ENCODE data around the gene ATG12. TPM values are rescaled to one million over a fixed set of nuclear protein-coding genes. Genes with fewer than 3 reads are reported as not detected.
"Not testable (repeated sequence)": the region's sequence is repeated elsewhere in the genome, so short reads cannot be mapped to it uniquely, and the experiment has no call there.

Gene ATG12
- total RNA-seq, 1 experiment from 2014 or later: 76.1 TPM

DNA sequence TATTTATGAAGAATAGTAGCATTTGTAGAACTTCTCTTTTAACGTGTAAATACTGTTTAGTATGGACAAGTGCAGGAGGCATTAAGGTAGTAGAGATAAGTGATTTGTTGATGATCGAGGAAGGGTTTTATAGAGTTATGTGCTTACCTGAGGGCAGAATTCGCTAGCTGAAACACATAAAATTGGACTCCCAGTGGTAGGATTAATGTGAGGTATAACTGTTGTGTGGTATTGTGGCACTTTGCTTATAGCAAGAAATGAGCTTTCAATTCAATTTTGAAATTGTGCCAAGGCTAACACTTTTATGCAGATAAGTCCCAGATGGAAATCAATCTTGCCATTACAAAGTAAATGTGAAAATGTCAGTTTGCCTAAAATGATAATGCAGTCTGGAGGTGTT, 1.6 kb upstream of the ATG12 start:
- DNase-seq (ENCODE audit: low spot score): no peak

DNA sequence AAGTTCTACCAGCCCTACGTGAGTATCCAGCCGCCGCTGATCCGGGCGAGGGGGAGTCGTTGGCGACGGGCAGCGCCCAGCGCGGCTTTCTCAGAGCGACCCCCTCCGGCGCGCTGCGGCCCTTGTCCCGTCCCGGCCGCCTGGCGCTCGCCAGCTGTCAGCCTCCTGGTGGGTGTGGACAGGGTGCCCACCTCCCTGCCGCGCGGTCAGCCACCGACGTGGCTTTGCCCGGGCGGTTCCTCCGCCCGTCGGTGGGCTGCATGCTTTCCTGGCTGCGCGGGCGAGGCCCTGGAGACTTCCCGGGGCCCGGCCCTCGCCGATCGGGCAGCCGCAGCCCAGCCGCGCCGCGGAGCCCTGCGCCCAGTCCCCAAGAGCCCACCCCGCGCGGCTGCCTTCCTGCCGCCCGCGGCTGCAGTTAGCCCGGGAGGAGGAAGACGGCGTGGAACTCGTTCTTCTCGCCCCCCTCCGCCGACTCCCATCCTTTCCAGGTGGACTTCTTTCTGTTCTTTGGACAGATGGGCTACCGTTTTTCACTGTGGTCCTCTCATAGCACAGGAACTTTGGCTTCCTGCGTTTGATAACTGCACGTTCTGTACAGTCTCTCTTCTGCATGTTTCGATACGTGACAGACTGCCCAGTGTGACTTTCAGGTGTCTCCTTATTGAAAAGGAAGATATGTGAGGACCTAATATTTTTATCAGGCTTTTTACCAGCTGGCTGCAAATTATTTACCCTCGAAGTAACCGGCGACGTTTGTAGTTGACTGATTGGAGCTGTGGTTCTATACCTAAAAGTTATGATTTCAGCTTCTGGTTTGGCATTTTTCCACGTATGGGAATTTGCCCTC, 947 bp upstream of the ATG12 start:
- DNase-seq (ENCODE audit: low spot score): peak; percentile 70

DNA sequence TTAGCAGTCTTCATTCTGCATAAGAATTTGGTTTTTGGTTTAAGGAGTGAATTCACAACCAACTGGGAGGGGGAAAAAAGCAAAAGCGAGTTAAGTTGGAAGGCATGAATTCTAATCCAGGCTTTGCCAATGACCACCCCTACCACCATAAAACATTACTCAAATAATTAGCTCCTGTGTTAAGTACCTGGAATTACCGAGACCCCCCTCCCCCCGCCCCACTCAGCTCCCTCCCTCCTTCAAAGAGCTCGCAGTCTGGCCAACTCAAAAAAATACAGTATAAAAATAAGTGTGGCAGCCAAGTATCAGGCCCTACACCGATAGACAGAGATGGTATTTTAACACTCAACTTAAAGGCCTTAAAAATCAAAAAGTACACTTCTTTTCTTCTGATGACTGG, 492 bp downstream of the ATG12 start:
- DNase-seq (ENCODE audit: low spot score): no peak

DNA sequence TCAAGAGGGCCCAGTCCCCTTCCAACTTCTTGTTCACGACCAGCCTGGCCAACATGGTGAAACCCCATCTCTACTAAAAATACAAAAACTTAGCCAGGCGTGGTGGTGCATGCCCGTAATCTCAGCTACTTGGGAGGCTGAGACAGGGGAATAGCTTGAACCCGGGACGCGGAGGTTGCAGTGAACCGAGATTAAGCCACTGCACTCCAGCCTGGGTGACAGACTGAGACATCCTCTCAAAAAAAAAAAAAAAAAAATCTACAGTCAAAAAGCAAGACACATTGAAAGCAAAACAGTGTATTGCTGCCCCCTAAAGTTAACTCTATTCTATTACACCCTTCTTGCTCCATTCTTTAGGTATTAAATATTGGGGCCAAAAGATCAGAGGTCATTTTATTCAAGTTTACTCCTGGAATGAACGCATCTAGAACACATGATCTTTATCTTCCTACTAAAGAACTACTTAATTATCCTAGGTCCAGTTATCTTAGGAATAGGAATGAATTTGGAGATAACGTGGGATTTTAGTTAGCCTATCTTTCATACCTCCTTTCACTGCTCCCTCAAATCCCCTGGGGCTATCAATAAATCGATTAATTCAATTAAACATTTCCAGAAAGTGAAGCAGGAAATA, 2.4 kb downstream of the ATG12 start:
- DNase-seq (ENCODE audit: low spot score): peak; percentile 59

DNA sequence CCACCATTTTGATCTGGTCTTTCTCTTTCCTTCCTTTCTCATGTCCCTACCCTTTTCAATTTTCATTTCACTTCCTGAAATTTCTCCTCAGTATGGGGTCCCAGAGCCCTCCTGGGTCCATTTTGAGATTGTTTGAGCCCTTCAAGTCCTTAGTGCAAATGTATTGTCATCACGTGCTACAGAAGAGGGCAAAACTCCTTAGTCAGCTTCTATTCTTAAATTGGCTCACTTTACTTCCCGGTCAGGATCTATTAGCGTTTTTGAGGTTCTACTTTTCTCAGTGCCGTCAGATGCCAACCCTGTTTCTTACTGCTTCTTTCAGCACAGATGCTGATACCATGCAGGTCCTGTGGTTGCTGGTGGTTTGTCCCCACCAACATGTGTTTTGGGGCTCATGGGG, 5.9 kb downstream of the ATG12 start:
- no peak for DNase-seq (ENCODE audit: low spot score)

DNA sequence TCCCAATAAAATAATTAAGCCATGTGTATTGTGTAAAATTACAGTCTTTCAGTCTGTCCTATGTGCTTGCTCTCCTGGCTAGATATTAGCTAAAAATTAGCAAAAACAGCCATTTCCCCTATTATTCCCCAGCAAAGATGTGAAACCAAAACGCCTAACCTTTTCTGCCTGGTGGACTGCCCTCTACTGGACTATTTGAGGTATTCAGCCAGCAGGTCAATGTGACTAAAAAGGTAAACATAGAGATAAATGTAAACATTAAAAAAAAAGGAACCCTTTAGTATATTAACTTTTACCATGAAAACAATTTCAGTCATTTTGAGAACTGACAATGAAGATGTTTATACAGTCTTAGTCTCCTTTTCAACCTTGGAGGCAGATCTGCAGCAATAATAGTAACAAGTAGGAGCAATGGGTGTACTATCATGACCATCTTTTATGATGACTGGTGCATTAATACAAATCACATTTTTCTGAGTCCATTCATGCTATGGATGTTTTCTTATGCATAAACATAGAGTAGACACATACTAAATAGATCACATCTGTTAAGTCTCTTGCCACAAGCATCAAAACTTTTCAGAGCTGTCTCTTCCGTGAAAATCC, 10.1 kb downstream of the ATG12 start:
- DNase-seq (ENCODE audit: low spot score): peak; percentile 52

DNA sequence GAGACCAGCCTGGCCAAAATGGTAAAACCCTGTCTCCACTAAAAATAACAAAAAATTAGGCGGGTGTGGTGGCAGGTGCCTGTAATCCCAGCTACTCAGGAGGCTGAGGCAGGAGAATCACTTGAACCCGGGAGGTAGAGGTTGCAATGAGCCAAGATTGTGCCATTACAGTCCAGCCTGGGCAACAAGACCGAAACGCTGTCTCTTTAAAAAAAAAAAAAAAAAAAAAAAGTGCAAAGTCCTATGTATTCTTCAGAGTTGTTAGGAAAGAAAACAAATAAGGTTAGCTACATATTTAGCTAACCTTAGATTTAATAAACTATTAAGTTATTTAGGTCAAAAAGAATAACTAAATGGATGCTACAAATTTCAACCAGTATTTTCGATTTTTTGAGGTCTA, 11.5 kb downstream of the ATG12 start:
- DNase-seq (ENCODE audit: low spot score): no peak

DNA sequence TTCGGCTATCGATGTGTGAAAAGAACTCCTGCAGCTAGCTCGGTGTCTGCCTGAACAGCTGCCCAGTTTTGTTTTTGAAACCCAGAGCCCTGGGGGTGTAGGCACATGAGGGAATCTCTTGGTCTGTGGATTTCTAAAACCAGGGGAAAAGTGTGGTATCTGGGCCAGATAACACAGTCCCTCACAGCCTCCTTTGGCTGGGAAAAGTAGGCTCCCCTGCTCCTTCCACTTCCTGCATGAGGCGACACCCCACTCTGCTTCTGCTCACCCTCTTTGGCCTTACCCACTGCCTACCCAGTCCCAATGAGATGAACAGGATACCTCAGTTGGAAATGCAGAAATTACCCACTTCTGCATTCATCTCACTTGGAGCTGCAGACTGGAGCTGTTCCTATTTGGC, 15.4 kb downstream of the ATG12 start:
- no peak for DNase-seq (ENCODE audit: low spot score)

DNA sequence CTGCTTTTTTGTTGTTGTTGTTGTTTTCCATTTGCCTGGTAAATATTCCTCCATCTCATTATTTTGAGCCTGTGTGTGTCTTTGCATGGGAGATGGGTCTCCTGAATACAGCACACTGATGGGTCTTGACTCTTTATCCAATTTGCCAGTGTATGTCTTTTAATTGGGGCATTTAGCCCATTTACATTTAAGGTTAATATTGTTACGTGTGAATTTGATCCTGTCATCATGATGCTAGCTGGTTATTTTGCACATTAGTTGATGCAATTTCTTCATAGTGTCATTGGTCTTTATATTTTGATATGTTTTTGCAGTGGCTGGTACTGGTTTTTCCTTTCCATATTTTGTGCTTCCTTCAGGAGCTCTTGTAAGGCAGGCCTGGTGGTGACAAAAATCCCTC, 16.4 kb downstream of the ATG12 start:
- DNase-seq (ENCODE audit: low spot score): not testable (repeated sequence)

DNA sequence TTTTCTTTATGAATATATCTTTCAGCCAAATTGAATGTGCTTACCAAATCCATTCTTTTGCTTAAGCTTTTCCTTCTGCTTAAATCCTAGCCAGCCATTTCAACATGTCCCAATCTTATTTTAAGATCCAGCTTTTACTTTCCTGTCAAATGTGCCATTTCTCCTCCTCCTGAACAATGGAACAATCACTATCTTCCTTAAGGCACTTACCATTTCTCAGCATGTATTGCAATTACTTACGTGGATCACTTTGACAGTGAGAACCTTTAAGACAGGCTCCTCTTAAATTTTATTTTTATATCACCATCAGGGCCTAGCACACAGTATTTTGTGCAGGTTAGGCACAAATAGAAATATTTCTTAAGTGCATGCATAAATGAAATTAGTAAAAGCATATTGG, 20.5 kb downstream of the ATG12 start:
- no peak for DNase-seq (ENCODE audit: low spot score)

DNA sequence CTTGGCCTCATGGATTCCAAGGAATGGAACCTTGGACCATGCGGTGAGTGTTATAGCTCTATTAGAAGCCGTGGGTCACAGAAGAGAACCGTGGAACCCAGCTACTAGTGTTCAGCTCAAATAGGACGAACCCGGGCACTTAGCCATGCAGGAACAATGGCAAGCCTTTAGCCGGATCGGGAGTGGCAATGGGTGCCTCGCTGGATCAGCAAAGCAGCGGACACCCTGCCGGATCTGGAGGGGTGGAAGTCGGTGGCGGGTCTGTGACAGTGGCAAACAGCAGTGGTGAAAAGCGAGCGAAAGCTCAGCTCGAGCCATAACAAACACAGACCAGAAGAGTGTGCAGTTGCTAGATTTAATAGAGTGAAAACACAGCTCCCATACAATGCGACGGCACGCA, 22.5 kb downstream of the ATG12 start:
- DNase-seq (ENCODE audit: low spot score): no peak

DNA sequence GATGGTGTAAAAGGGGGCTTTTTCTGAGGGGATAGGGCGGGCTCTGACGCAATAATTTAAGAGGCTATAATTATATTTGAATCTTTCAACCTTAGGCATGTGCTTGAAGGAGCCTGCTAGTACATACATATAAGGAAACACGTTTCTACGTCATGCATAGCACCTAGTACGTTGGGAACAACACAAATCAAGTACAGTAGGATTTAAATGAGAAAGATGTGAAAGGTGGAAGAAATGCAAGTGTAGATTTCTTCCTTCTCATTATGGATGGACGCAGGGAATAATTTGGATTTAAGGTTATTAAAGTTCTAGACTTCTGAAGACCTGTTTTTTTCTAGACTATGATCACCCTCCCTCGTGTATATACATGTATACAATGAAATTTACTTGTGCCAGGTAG, 24.0 kb downstream of the ATG12 start:
- no peak for DNase-seq (ENCODE audit: low spot score)

DNA sequence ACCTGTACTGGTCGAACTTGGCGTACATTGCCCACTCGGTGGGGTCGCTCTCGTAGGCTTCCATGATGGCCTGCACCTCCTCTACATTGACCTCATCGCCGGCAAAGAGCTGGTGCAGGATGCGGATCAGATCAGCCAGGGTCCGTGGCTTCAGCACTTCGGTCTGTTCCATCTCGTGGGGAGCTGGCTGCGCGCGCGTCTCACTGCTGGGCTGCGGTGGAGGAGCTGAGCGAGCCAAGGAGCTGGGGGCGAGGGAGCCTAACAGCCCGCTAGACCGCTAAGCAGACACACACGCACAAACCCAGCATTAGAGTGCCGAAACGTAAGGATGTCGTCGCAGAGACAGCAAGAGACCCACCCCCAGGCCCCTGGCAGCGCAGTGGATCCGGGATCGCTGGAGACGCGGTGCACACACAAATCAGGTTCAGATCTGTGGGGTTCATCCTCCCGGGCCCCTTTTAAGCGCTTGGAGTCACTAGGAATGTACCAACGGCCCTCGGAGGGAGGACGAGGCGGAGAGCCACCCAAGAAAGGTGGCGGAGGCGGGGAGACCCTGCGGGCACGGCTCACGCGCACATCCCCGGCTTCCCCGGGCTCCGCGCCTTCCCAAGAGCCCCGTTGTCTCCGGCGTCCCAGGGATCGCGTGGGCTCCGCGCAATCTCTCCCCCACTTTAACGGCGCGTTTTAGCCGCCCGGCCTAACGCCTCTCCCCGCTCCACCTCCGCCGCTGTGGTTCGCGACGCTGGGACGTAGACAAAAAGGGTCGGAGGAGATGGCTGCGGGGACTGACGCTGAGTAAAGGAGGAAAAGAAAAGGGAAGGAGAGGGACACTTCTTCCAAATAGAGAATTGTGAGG, 24.9 kb downstream of the ATG12 start, which contains the start of gene CDO1:
Gene CDO1 (minus strand): TSS at position 434 of the 856 bp plus-strand sequence. CDS start 262 bp downstream, at position 172.
- DNase-seq (ENCODE audit: low spot score): no peak

DNA sequence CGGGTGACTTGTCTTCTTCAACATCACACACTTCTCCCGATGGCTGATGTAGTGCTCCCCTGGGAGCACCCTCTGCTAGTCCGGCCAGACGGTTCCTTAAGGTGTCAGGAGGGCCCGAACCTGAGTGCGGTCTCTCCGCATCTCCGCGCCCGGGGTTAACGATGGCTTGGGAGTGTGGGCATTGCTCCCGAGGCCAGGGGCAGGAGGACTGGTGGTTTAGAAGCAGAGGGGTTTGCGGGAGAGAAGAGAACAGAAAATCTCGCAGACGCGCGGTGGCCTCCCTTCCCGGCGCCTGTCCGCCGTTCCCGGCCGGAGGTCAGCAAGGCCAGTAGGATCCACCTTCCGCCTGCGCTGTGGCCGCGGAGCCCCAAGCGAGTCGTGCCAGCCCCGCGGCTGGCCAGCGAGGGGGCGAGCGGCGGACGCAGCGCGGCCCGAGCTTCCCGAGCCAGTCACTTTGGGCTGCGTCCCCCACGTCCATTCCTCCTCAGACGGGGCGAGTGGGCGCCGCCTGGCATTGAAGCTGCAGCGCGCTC, 25.6 kb downstream of the ATG12 start:
- no peak for DNase-seq (ENCODE audit: low spot score)

DNA sequence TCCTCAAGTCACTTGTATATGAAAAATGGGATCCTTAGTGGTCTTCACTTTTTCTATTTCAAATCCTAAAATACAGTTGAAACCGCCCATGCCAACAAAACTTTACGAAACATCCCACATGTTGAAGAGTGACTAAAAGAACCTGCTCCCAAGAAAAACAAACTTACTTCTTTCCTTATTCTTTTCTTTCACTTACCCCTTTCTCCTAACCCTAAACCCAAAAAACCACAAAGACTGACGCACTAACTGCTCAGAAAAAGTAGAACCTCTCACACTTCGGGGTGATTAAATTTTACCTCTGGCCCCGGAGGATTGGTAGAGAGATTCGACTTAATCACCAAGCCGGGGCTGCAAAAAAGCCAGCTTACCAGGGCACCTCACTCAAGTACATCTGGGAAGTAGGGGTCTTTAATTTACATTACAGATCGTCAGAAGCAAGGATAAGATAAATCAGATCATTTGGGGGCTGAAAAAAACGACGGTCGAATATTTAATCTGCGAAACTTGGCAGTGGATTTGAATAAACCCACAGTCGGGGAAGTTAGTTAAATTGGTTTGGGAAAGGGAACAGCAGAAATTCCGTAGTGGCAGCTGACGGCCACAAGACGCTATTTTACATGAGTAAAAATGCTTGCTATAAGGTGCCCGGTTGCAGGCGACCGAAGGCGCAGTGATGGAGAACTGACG, 26.2 kb downstream of the ATG12 start:
- no peak for DNase-seq (ENCODE audit: low spot score)

DNA sequence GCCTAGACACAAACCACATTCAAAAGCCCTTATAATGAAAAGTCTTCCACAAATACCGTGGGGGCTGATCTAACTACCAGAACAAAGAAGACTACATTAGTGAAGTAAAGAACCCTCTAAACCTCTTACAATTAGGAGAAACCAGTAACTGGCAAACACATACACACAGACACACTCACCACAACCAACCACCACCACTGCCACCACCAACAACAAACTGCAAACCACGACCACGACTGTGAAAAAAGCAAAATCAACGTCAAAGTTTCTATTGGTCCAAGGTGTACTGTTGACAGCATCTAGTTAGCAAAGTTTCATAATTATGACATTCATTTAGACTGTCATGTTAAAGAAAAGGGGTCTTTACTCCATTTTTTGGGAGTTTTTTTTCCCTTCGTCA, 27.6 kb downstream of the ATG12 start:
- no peak for DNase-seq (ENCODE audit: low spot score)

DNA sequence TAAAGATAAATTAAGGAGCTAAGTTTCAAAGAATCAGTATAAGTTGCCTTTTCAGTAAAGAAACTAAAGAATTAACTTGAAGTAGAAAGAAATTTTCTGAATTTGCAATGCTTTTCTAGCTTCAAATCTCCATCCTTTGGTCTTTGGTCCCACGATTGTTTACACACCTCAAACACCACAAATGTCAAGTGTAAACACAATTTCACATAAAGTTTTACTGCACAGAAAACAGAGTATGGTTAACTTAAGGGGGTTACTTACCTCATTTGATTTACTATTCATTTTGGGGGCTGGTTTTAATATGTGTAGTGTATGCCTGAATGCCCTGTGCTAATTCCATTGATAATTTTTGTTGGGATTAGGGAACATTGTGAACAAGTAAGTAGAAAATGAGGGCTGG, 29.0 kb downstream of the ATG12 start:
- DNase-seq (ENCODE audit: low spot score): no peak

DNA sequence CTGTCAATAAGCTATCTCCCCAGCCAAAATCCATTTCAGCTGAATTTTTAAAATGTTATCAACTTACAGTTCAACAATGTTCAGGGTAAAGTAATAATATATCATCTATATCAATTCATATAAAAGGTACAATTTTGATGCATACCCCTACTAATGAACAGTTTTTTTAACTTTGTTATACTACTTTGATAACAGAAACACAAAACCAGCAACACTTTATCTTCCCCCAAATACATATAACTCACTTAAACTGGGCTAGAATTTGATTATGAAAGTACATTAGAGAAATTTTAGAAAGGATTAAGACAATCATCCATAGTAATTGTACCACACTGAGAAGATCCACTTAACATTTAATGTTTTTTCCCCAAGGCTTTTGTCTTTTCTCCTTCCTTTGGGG, 30.0 kb downstream of the ATG12 start:
- DNase-seq (ENCODE audit: low spot score): no peak

DNA sequence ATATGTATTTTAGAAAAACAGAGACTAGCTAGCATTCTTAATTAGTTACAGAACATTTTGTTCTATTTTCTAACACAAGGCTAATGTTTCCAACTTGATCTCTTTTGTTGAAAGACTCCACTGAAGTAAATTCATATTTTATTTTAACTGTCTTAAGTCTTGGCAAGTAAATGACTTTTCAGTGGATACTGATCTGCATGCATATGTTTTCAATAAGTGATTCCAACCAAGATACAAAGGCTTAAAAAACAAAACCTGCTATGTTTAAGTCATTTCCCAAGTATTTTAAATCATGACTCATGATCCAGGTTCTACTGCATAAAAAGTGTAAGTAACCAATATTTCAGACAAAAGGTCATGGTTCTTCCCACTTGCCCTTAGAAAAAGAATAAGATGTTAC, 30.6 kb downstream of the ATG12 start:
- no peak for DNase-seq (ENCODE audit: low spot score)

DNA sequence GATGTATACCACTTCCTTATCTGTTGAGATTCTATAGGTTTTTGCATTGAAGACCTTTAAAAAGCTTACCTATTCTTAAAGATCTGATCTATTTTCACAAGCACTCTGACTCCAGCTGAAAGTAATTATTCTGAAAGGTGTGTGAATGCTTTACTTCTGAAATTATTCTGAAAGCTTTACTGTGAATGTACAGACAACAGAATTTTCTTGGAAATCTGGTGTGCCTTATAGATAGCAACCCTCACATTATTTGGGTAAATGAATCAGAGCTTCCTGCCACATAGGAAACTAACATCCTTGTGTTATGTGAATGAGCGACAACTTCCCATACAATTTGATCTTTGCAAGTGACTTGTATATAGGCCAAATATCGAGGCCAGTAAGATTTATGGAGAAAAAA, 31.4 kb downstream of the ATG12 start:
- no peak for DNase-seq (ENCODE audit: low spot score)

DNA sequence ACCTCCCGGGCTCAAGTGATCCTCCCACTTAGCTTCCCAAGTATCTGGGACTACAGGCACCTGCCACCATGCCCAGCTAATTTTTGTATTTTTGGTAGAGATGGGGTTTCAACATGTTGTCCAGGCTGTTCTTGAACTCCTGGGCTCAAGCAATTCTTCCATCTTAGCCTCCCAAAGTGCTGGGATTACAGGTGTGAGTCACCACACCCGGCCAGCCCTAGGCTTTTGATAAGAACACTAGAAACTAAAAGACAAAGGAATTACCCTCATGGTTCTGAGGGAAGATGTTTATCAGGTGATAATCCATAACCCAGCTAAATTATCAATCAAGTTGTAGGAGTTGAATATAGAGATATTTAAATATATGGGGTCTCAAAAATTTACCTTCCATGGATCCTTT, 33.3 kb downstream of the ATG12 start:
- not testable (repeated sequence) for DNase-seq (ENCODE audit: low spot score)

Data from H4 (cell line).